A549 treated with Hydrocortisone at 1 μM for 4 hours (cell line): ENCODE results near the gene IQCH. TPM values are rescaled to one million over a fixed set of nuclear protein-coding genes. Genes with fewer than 3 reads are reported as not detected.

Source experiments
- total RNA-seq: library from RNA; stranded (reverse); fragments of 200-300 nt; extraction: Qiagen RNA extraction; gene quantifications from 5 replicates; pipeline ENCODE4 v1.2.3, GENCODE V29; 2022

IQCH gene
- total RNA-seq: 1.1 to 2.2 TPM (median 1.4 TPM) in 5 replicates

DNA sequence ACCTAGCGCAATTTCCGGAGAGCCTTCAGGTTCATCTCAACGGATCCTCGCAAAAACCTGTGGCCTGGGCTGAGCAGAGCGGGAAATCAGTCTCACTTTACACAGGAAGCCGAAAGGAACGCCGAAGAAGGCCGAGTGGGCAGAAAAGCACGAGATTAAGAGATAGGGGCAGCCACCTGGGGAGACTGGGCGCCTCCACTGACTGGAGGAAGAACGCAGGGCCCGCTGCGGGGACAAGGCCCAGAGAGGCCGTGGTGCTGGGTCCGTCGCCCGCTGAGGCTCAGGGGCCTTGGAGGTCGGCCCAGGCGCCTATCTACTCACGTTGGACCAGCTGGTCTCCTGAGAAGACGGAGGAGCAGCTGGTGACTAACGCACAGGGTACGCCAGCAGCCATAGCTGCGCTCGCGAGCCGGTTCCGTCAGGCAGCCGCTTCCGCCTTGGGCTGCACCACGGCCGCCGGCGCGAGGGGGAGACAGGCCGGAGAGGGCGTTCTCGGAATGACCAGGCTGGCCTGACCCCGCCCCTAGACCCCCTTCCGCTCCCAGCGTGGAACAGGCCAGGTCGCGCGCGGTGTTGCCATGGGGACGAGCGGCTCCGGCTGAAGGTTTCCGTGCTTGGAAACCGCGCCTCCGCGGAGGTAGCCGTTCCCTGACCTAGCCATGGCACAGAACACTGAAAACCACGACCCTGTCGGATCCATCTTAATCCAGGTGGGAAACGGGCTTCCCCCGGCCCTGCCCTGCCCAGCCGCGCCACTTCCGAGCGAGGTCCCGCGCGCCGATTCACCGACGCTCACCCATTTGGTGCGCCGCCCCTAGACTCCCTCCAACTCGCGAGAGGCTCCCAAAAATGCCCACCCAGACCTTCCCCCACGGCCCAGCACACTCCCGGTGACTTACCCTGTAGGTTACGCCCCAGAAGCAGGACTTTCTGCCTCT lies at the start of gene IQCH, which contains the start of gene AAGAB:
IQCH (plus strand) TSS at position 549 of the 938 bp plus-strand sequence; CDS start at position 660, 111 bp downstream.
AAGAB (minus strand) TSS at position 424 of the 938 bp plus-strand sequence; CDS start at position 394, 30 bp downstream.

DNA sequence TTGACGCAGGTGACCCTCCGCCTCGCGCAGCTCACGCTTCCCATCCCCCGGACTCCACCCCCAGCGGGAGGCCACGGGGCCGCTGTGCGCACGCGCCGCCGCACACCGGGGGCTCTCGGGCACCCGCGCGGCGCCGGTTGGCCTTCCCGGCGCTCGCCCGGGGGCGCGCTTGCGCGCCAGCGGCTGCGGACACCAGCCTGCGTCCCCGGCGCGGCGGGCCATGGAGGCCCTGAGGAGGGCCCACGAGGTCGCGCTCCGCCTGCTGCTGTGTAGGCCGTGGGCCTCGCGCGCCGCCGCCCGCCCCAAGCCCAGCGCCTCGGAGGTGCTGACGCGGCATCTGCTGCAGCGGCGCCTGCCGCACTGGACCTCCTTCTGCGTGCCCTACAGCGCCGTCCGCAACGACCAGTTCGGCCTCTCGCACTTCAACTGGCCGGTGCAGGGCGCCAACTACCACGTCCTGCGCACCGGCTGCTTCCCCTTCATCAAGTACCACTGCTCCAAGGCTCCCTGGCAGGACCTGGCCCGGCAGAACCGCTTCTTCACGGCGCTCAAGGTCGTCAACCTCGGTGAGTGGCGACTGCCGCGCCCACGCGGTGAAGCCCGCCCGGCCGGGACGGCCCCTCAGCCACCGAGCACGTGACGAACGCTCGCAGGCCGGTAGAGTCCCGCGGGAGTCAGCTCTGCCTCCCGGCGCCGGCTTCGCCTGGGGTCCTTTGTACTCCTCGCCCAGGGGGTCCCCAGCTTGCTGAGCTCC lies 266.6 kb downstream of the IQCH start, which contains the start of gene C15orf61:
C15orf61 (plus strand) TSS at position 103 of the 754 bp plus-strand sequence; CDS start at position 221, 118 bp downstream.

GRCh38 chr15:67542420-67543347 lies 288.1 kb downstream of the IQCH start, which contains the start of gene MAP2K5:
TSS of gene MAP2K5 (plus strand) at chr15:67542703. CDS start at chr15:67543336, 633 bp downstream.

Other genes starting within 250 kb of the IQCH start
- gene SMAD3, start 189.2 kb upstream of the IQCH start, total RNA-seq: 96.6 to 121 TPM (median 112 TPM) in 5 replicates
- 59.3 to 79.9 TPM (median 62.8 TPM) in 5 replicates for gene AAGAB, start 125 bp upstream of the IQCH start, total RNA-seq